Measurements from ENCODE around the gene CABP1. TPM values are rescaled to one million over a fixed set of nuclear protein-coding genes. Genes with fewer than 3 reads are reported as not detected.

CABP1 gene
- total RNA-seq, 1 donor from 2014 or later, result 1.2 TPM

- Mint-ChIP-seq H3K9me3 (no peaks in the 10 kb centered on the region), H3K27me3 (ENCODE audit: low read depth) (peaks cover 72% of the 10 kb centered on the region), H3K36me3 (ENCODE audit: low read depth) (no peaks in the 10 kb centered on the region), H3K4me3 (no peak overlapping the region), H3K4me1 (peaks cover 26% of the 10 kb centered on the region), H3K27ac (ENCODE audit: unreplicated experiment) (no peak overlapping the region)
- TF ChIP-seq CTCF (conservative IDR thresholded peaks at IDR 0.05), result no peak
- DNase-seq (ENCODE audit: low read depth, low spot score), result no peak
These were observed 5.6 kb downstream of the CABP1 start for GRCh38 chr12:120646044-120646443.

DNA sequence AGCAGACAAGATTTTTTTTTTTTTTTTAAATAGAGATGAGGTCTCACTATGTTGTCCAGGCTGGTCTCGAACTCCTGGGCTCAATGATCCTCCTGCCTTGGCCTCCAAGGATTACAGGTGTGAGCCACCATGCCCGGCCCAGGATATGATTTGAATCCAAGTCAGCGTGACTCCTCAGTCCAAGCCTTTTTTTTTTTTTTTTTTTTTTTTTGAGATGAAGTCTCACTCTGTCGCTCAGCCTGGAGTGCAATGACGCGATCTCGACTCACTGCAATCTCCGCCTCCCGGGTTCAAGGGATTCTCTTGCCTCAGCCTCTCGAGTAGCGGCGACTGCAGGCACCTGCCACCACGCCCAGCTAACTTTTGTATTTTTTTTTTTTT is 6.9 kb downstream of the CABP1 start:
- Mint-ChIP-seq H3K27ac (ENCODE audit: unreplicated experiment) (no peak overlapping the region), H3K36me3 (ENCODE audit: low read depth) (no peaks in the 10 kb centered on the region), H3K4me1 (peaks cover 28% of the 10 kb centered on the region), H3K27me3 (ENCODE audit: low read depth) (peaks cover 70% of the 10 kb centered on the region), H3K9me3 (no peaks in the 10 kb centered on the region), H3K4me3 (no peak overlapping the region)
- no peak for DNase-seq (ENCODE audit: low read depth, low spot score)
- no peak for TF ChIP-seq CTCF (conservative IDR thresholded peaks at IDR 0.05)

GRCh38 chr12:120649442-120650232 is 9.2 kb downstream of the CABP1 start:
- peak overlapping the region; percentile 83 for H3K4me3 Mint-ChIP-seq
- no peaks in the 10 kb centered on the region for H3K9me3 Mint-ChIP-seq
- DNase-seq (ENCODE audit: low read depth, low spot score), result no peak
- H3K27me3 Mint-ChIP-seq (ENCODE audit: low read depth), result peaks cover 51% of the 10 kb centered on the region
- TF ChIP-seq CTCF (conservative IDR thresholded peaks at IDR 0.05), result no peak
- H3K27ac Mint-ChIP-seq (ENCODE audit: unreplicated experiment), result peak overlapping the region; percentile 24
- peaks cover 35% of the 10 kb centered on the region for H3K4me1 Mint-ChIP-seq
- no peaks in the 10 kb centered on the region for H3K36me3 Mint-ChIP-seq (ENCODE audit: low read depth)

DNA sequence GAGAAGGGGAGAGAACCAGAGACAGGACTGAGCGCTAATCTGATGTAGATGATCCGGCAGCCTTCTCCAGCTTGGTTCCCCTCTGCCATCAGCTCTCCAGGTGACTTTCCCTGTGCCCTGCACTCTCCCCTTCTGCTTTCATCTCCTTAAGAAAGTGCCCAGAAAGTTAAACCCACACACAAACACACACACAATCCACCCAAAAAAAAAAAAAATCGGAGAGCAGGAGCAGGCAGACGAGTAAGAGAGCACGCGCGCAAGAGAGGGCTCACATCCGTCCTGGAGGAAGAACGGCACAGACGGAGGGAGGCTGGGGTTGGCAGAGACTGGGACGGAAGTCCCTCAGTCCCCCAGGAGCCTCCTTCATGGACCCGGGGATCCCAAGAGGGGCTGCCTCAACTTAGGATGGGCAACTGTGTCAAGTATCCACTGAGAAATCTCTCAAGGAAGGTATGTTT is 9.8 kb downstream of the CABP1 start:
- Mint-ChIP-seq H3K27ac (ENCODE audit: unreplicated experiment) (no peak overlapping the region), H3K36me3 (ENCODE audit: low read depth) (no peaks in the 10 kb centered on the region), H3K4me1 (peaks cover 35% of the 10 kb centered on the region), H3K9me3 (no peaks in the 10 kb centered on the region), H3K4me3 (no peak overlapping the region), H3K27me3 (ENCODE audit: low read depth) (peaks cover 44% of the 10 kb centered on the region)
- TF ChIP-seq CTCF (conservative IDR thresholded peaks at IDR 0.05), result no peak
- DNase-seq (ENCODE audit: low read depth, low spot score), result no peak

DNA sequence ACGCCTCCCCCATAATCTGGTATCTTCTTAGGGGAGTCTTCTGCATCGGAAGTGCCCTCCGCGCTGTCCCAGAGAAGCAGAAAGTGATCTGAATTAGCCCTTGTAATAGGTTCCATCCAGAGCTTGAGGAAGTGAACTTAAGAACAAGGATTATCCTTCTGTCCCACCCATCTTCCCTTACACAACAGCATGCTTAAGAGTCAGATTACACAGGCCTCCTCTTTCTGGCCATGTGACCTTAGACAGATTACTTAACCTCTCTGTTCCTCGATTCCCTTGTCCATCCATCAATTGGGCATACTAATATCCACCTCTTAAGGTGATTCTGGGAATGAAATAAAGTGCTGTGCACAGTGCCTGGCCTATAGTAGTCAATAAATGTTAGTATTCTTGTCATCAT is 11.4 kb downstream of the CABP1 start:
- Mint-ChIP-seq H3K4me3 (no peak overlapping the region), H3K4me1 (peaks cover 35% of the 10 kb centered on the region)

More for the DNA sequence above, 11.4 kb downstream of the CABP1 start:
- H3K27me3 Mint-ChIP-seq (ENCODE audit: low read depth), result peaks cover 31% of the 10 kb centered on the region
- H3K9me3 Mint-ChIP-seq, result no peaks in the 10 kb centered on the region
- H3K27ac Mint-ChIP-seq (ENCODE audit: unreplicated experiment), result no peak overlapping the region
- no peak for TF ChIP-seq CTCF (conservative IDR thresholded peaks at IDR 0.05)
- DNase-seq (ENCODE audit: low read depth, low spot score), result no peak
- H3K36me3 Mint-ChIP-seq (ENCODE audit: low read depth), result no peaks in the 10 kb centered on the region
